ENCODE data around the gene SDF2L1.

DNA sequence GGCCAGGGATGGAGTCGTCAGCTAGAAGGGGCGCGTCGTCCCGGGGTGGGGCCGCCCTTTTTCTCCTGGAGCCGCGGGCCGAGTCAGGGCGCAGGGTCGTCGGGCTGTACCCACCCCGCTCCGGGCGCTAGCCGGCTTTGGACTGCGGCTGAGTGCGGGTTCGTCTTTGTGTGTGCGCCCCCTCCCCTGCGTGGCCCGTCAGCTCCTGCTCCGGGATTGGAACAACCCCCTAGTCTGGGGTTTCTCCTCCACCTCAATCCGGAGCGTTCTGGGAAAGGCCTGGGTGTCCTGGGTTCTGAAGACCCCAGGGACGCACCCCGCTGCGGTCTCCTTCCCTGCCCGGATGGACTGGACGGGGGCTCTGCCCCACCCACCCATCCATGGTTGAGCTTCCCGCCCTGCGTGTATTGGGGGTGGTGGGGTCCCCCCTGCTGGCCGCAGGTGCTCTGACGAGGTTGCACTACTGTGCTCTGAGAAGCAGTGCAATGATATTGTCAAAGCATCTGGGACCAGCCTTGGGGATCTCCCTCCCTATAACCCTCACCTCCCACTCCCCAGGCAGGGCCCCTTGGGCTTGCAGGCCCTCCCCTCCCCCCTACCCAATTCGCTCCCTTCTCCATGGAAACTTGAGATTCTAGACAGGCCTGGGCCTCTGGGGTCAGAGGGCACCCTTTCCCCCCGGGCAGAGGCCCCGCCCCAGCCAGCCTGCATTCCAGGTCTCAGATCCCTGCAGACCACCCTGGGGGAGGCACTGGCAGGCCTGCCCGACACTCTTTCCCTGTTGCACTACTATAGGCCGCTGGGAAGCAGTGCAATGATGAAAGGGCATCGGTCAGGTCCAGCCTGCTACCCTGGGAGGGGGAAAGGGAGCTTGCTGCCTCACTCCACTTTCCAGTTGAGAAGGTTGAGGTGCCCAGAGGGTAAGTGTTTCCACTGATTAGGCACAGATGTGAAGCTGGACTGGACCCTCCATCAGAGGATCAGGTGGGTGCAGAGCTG, 10.7 kb downstream of the SDF2L1 start:
- TF ChIP-seq, protein P1, sequence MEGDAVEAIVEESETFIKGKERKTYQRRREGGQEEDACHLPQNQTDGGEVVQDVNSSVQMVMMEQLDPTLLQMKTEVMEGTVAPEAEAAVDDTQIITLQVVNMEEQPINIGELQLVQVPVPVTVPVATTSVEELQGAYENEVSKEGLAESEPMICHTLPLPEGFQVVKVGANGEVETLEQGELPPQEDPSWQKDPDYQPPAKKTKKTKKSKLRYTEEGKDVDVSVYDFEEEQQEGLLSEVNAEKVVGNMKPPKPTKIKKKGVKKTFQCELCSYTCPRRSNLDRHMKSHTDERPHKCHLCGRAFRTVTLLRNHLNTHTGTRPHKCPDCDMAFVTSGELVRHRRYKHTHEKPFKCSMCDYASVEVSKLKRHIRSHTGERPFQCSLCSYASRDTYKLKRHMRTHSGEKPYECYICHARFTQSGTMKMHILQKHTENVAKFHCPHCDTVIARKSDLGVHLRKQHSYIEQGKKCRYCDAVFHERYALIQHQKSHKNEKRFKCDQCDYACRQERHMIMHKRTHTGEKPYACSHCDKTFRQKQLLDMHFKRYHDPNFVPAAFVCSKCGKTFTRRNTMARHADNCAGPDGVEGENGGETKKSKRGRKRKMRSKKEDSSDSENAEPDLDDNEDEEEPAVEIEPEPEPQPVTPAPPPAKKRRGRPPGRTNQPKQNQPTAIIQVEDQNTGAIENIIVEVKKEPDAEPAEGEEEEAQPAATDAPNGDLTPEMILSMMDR (IDR thresholded peaks at IDR 0.05; ENCODE audit: low read length) = peak; percentile 41; the same call in 1 of the 2 replicates
- no peak for TF ChIP-seq EZH2 (IDR thresholded peaks at IDR 0.05; ENCODE audit: borderline replicate concordance, low read length)

Measured in OCI-LY1 (cell line).